Neural cell (in vitro differentiated cells): ENCODE results near the gene SLC6A19.

Experiments
- CTCF ChIP-seq: fragments of 450-650 bp; IDR thresholded peaks from 2 replicates; pipeline ENCODE4 v1.5.1; 2014; ENCODE audit warnings: antibody characterized with exemption, mild to moderate bottlenecking, moderate library complexity; ENCODE audit not compliant: poor library complexity, severe bottlenecking
- EP300 ChIP-seq: fragments of 450-650 bp; conservative IDR thresholded peaks from 2 replicates; pipeline ENCODE4 v1.6.1; 2014; ENCODE audit warnings: antibody characterized with exemption, mild to moderate bottlenecking, moderate library complexity; ENCODE audit not compliant: poor library complexity, severe bottlenecking
- EZH2 ChIP-seq: fragments of 200-600, 300-800 bp; shearing (Covaris generic), sonication (generic); IDR thresholded peaks from 2 replicates; pipeline ENCODE4 v1.6.1; 2014; ENCODE audit warnings: antibody characterized with exemption, low read length, borderline replicate concordance, mild to moderate bottlenecking; ENCODE audit not compliant: insufficient read depth, poor library complexity, severe bottlenecking
- MXI1 ChIP-seq: fragments of 450-650 bp; conservative IDR thresholded peaks from 2 replicates; pipeline ENCODE4 v1.6.1; 2014; ENCODE audit warnings: antibody characterized with exemption, mild to moderate bottlenecking; ENCODE audit not compliant: poor library complexity, severe bottlenecking
- RAD21 ChIP-seq: fragments of 450-650 bp; conservative IDR thresholded peaks from 2 replicates; pipeline ENCODE4 v1.6.1; 2014; ENCODE audit warnings: antibody characterized with exemption, mild to moderate bottlenecking, moderate library complexity
- REST ChIP-seq: IDR thresholded peaks from 2 replicates; pipeline ENCODE4 v1.6.1; 2012; ENCODE audit warnings: borderline replicate concordance
- TAF1 ChIP-seq: IDR thresholded peaks from 2 replicates; pipeline ENCODE4 v1.6.1; 2012; ENCODE audit warnings: low read depth

GRCh38 chr5:1229822-1230221 is 28.4 kb downstream of the SLC6A19 start:
- TF ChIP-seq CTCF = no peak
- TF ChIP-seq EP300 = no peak
- TF ChIP-seq EZH2 = no peak
- no peak for TF ChIP-seq RAD21
- no peak for TF ChIP-seq REST
- TF ChIP-seq MXI1 = no peak
- no peak for TF ChIP-seq TAF1
